GM12878 (cell line): Measurements from ENCODE around the gene NEK10. TPM values are rescaled to one million over a fixed set of nuclear protein-coding genes. Genes with fewer than 3 reads are reported as not detected.

ENCODE experiments used
- ATAC-seq: fragments of 200-7000 bp; cut with Tn5 transposase; 3 replicates; pipeline ENCODE4 v1.9.1; 2020; ENCODE audit warnings: mild to moderate bottlenecking, moderate library complexity
- BruUV-seq: library from RNA; stranded (reverse); fragments of 400-500 nt; replicated peaks from 2 replicates; lab custom pipeline; 2021; lab: Mats Ljungman, UMichigan
- CTCF ChIA-PET: fragments of 300-600 bp; sonication (Branson Sonifier 250); formaldehyde crosslinking; extraction: SDS; loops from one replicate; lab custom pipeline; 2021; ENCODE audit warnings: inconsistent platforms; lab: Yijun Ruan, JAX
- POLR2A ChIA-PET: fragments of 350-600 bp; formaldehyde crosslinking; extraction: SDS; loops from one replicate; lab custom pipeline; 2021; ENCODE audit warnings: inconsistent platforms; lab: Charles Lee
- RAD21 ChIA-PET: fragments of 300-600 bp; sonication (Branson Sonifier 250); formaldehyde crosslinking; loops from one replicate; lab custom pipeline; 2023; ENCODE audit warnings: antibody characterized with exemption; ENCODE audit not compliant: unreplicated experiment; lab: Charles Lee
- SMC1A ChIA-PET: fragments of 300-600 bp; sonication (Branson Sonifier 250); formaldehyde crosslinking; loops from one replicate; lab custom pipeline; 2023; ENCODE audit not compliant: unreplicated experiment, uncharacterized antibody; lab: Charles Lee
- DNase-seq: peaks from one replicate; pipeline ENCODE4 v3.0.0-alpha.2; 2011; ENCODE audit warnings: low read depth, low spot score
- FAIRE-seq: peaks from 3 replicates; lab custom pipeline; 2011; peaks lifted over from hg19 to GRCh38; lab: Jason Lieb, UNC
- H2AFZ ChIP-seq: 2 replicates; pipeline ENCODE4 v1.6.0; 2011; ENCODE audit warnings: low read depth, low read length, control low read depth; ENCODE audit not compliant: control insufficient read depth
- H3K27ac ChIP-seq: 2 replicates; pipeline ENCODE4 v1.5.1; 2011; ENCODE audit warnings: control low read depth; ENCODE audit not compliant: control insufficient read depth, insufficient read depth
- H3K27me3 ChIP-seq, 2 experiments: replicated peaks in 1 of 2; 2 replicates each; pipeline versions ENCODE4 v1.6.0 to v1.6.1; 2011; ENCODE audit warnings: low read length in 1 of 2; ENCODE audit not compliant: control insufficient read depth in 2 of 2, insufficient read depth in 2 of 2
- H3K36me3 ChIP-seq, 2 experiments: 2 replicates each; pipeline ENCODE4 v1.5.1; 2011; ENCODE audit warnings: low read length in 1 of 2; ENCODE audit not compliant: control insufficient read depth in 2 of 2, insufficient read depth in 2 of 2
- H3K4me1 ChIP-seq: 2 replicates; pipeline ENCODE4 v1.6.1; 2011; ENCODE audit warnings: mild to moderate bottlenecking, low read length, moderate library complexity, mixed read lengths; ENCODE audit not compliant: control insufficient read depth, insufficient read depth
- H3K4me2 ChIP-seq: 2 replicates; pipeline ENCODE4 v1.6.0; 2011; ENCODE audit warnings: control low read depth; ENCODE audit not compliant: control insufficient read depth, insufficient read depth
- H3K4me3 ChIP-seq: fragments of 200-600 bp; sonication (generic); 2 replicates; pipeline ENCODE4 v1.5.1; 2016
- H3K79me2 ChIP-seq: 2 replicates; pipeline ENCODE4 v1.6.0; 2011; ENCODE audit warnings: low read length; ENCODE audit not compliant: control insufficient read depth, insufficient read depth
- H3K9ac ChIP-seq: 2 replicates; pipeline ENCODE4 v1.8.0; 2011; ENCODE audit warnings: low read length, control low read depth, mixed read lengths; ENCODE audit not compliant: control insufficient read depth, insufficient read depth
- H3K9me3 ChIP-seq: replicated peaks from 3 replicates; pipeline ENCODE4 v1.5.1; 2011; ENCODE audit warnings: mild to moderate bottlenecking, low read length; ENCODE audit not compliant: control insufficient read depth, insufficient read depth
- H4K20me1 ChIP-seq: 2 replicates; pipeline ENCODE4 v1.6.0; 2011; ENCODE audit not compliant: control insufficient read depth, insufficient read depth
- CHD1 ChIP-seq: IDR thresholded peaks from 2 replicates; pipeline ENCODE4 v1.6.1; 2012; ENCODE audit warnings: low read depth, low read length, improper control_type of control experiment
- FOXK2 ChIP-seq: fragments of 450-650 bp; IDR thresholded peaks from 2 replicates; pipeline ENCODE4 v1.6.1; 2017; ENCODE audit warnings: mild to moderate bottlenecking, moderate library complexity
- IKZF1 ChIP-seq: fragments of 450-650 bp; conservative IDR thresholded peaks from 2 replicates; pipeline ENCODE4 v1.6.1; 2017; ENCODE audit warnings: antibody characterized with exemption, mild to moderate bottlenecking
- IKZF2 ChIP-seq, 2 experiments: fragments of 450-650 bp; IDR thresholded peaks; 2 replicates each; pipeline ENCODE4 v1.6.1; 2017; ENCODE audit warnings: mild to moderate bottlenecking in 2 of 2, moderate library complexity in 2 of 2
- IRF4 ChIP-seq: IDR thresholded peaks from 2 replicates; pipeline ENCODE4 v1.6.1; 2011; ENCODE audit warnings: low read depth, low read length
- KAT2A ChIP-seq: conservative IDR thresholded peaks from 2 replicates; pipeline ENCODE4 v1.6.1; 2011; ENCODE audit warnings: low read depth, low read length; ENCODE audit not compliant: control insufficient read depth
- NFYA ChIP-seq: IDR thresholded peaks from 2 replicates; pipeline ENCODE4 v1.6.1; 2011; ENCODE audit warnings: low read depth, mild to moderate bottlenecking, low read length, improper control_type of control experiment, borderline replicate concordance
- RFX5 ChIP-seq: IDR thresholded peaks from 2 replicates; pipeline ENCODE4 v1.6.1; 2011; ENCODE audit warnings: low read depth, low read length, improper control_type of control experiment
- SIN3A ChIP-seq: IDR thresholded peaks from 2 replicates; pipeline ENCODE4 v1.6.1; 2012; ENCODE audit warnings: low read depth, low read length, improper control_type of control experiment
- SMC3 ChIP-seq: IDR thresholded peaks from 2 replicates; pipeline ENCODE4 v1.6.1; 2011; ENCODE audit warnings: low read length, improper control_type of control experiment, borderline replicate concordance
- SUZ12 ChIP-seq: fragments of 200-600 bp; sonication (generic); IDR thresholded peaks from one replicate; pipeline ENCODE4 v1.6.1; 2018; ENCODE audit warnings: antibody characterized with exemption, mild to moderate bottlenecking; ENCODE audit not compliant: unreplicated experiment
- ZNF217 ChIP-seq: fragments of 450-650 bp; IDR thresholded peaks from 2 replicates; pipeline ENCODE4 v1.6.1; 2017; ENCODE audit warnings: antibody characterized with exemption, mild to moderate bottlenecking
- WGBS: methylation state at CpG from one replicate; pipeline ENCODE4 v1.1.6; 2016; ENCODE audit warnings: low lambda C conversion rate; ENCODE audit not compliant: insufficient replicate concordance, insufficient coverage; ENCODE audit errors: missing lambda C conversion rate; 5-methylcytosine and 5-hydroxymethylcytosine counted together
- in situ Hi-C: fragments of 300-500 bp; cut with MboI; formaldehyde crosslinking; loops from 9 replicates; pipeline ENCODE4 v1.14.3; 2018; ENCODE audit warnings: mixed read lengths
- intact Hi-C: fragments of 100-400 bp; cut with micrococcal nuclease; formaldehyde crosslinking; loops from one replicate; pipeline ENCODE4 v1.14.2; 2022; ENCODE audit not compliant: unreplicated experiment
- polyA plus RNA-seq, 11 experiments: library from polyadenylated mRNA; depleted of rRNA in 4 of 11; unstranded in 6 of 11; stranded (reverse) in 5 of 11; fragments of >200 nt; fragmentation: Nextera tagmentation in 4 of 11; fragmentation: Illumina TruSeq in 1 of 11; extraction: Ambion mirVana in 4 of 11; extraction: Trizol in 1 of 11; gene quantifications; 1 replicate in 1 of 11; 2 replicates in 10 of 11; pipeline versions ENCODE4 v1.2.1 to v1.2.3, GENCODE V29; 2011 to 2016; ENCODE audit warnings: inconsistent platforms in 2 of 11, missing spikeins in 2 of 11, low read depth in 1 of 11
- total RNA-seq, 4 experiments: library from RNA; depleted of rRNA in 3 of 4; stranded (reverse); fragments of >200 nt in 3 of 4; fragmentation: Illumina TruSeq in 1 of 4; extraction: Trizol in 1 of 4; gene quantifications; 2 replicates each; pipeline versions ENCODE4 v1.2.1 to v1.2.3, GENCODE V29; 2013 to 2021
- TF ChIP-seq, protein P1 (sequence below): fragments of 450-650 bp; IDR thresholded peaks from 2 replicates; pipeline ENCODE4 v1.6.1; 2016; ENCODE audit warnings: mild to moderate bottlenecking
- TF ChIP-seq, protein P2 (sequence below): IDR thresholded peaks from 2 replicates; pipeline ENCODE4 v1.6.1; 2012; ENCODE audit warnings: low read depth, low read length, improper control_type of control experiment
- TF ChIP-seq, protein P3 (sequence below): fragments of 450-650 bp; IDR thresholded peaks from 2 replicates; pipeline ENCODE4 v1.6.1; 2017; ENCODE audit warnings: low read depth, mild to moderate bottlenecking, moderate library complexity
- TF ChIP-seq, protein P4 (sequence below): fragments of 150-350 bp; IDR thresholded peaks from 2 replicates; pipeline ENCODE4 v1.6.1; 2014; ENCODE audit warnings: mild to moderate bottlenecking, low read depth, low read length

NEK10 gene
- total and polyA plus RNA-seq, 10 of the 15 experiments (the other 5 are each of a cell fraction or from before 2014, with no cell fraction given): 0.06 to 0.40 (median 0.16) TPM; not detected in 2

GRCh38 chr3:27127195-27127594 lies 242.0 kb downstream of the NEK10 start:
- FAIRE-seq: no peak
- intact Hi-C loops: no loop called here
- H3K9ac ChIP-seq: no peak overlapping the region
- no peak for ATAC-seq
- BruUV-seq: no TSS peak
- ChIA-PET POLR2A (no interaction called here), CTCF (interaction anchor here (0.7 kb wide), 1 partner anchor 284 kb away, joined by 3 read pairs; no protein-coding TSS in a partner anchor), SMC1A (no interaction called here)
- no peak overlapping the region for H3K4me3 ChIP-seq
- H3K4me2 ChIP-seq: no peak overlapping the region
- no peak overlapping the region for H2AFZ ChIP-seq
- no peak for TF ChIP-seq SMC3
- TF ChIP-seq KAT2A: no peak
- no peak for TF ChIP-seq SIN3A
- TF ChIP-seq FOXK2: no peak
- TF ChIP-seq, protein P1, sequence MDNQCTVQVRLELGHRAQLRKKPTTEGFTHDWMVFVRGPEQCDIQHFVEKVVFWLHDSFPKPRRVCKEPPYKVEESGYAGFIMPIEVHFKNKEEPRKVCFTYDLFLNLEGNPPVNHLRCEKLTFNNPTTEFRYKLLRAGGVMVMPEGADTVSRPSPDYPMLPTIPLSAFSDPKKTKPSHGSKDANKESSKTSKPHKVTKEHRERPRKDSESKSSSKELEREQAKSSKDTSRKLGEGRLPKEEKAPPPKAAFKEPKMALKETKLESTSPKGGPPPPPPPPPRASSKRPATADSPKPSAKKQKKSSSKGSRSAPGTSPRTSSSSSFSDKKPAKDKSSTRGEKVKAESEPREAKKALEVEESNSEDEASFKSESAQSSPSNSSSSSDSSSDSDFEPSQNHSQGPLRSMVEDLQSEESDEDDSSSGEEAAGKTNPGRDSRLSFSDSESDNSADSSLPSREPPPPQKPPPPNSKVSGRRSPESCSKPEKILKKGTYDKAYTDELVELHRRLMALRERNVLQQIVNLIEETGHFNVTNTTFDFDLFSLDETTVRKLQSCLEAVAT: no peak
- TF ChIP-seq, protein P2, sequence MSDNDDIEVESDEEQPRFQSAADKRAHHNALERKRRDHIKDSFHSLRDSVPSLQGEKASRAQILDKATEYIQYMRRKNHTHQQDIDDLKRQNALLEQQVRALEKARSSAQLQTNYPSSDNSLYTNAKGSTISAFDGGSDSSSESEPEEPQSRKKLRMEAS: no peak
- TF ChIP-seq RFX5: no peak
- TF ChIP-seq, protein P3, sequence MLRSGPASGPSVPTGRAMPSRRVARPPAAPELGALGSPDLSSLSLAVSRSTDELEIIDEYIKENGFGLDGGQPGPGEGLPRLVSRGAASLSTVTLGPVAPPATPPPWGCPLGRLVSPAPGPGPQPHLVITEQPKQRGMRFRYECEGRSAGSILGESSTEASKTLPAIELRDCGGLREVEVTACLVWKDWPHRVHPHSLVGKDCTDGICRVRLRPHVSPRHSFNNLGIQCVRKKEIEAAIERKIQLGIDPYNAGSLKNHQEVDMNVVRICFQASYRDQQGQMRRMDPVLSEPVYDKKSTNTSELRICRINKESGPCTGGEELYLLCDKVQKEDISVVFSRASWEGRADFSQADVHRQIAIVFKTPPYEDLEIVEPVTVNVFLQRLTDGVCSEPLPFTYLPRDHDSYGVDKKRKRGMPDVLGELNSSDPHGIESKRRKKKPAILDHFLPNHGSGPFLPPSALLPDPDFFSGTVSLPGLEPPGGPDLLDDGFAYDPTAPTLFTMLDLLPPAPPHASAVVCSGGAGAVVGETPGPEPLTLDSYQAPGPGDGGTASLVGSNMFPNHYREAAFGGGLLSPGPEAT: no peak
- TF ChIP-seq IKZF1: no peak
- TF ChIP-seq CHD1: no peak
- TF ChIP-seq SUZ12: no peak
- no peak for TF ChIP-seq NFYA
- no peak for TF ChIP-seq ZNF217
- TF ChIP-seq, protein P4, sequence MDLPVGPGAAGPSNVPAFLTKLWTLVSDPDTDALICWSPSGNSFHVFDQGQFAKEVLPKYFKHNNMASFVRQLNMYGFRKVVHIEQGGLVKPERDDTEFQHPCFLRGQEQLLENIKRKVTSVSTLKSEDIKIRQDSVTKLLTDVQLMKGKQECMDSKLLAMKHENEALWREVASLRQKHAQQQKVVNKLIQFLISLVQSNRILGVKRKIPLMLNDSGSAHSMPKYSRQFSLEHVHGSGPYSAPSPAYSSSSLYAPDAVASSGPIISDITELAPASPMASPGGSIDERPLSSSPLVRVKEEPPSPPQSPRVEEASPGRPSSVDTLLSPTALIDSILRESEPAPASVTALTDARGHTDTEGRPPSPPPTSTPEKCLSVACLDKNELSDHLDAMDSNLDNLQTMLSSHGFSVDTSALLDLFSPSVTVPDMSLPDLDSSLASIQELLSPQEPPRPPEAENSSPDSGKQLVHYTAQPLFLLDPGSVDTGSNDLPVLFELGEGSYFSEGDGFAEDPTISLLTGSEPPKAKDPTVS: no peak
- TF ChIP-seq IKZF2 (IDR thresholded peaks at IDR 0.05): no peak
- no peak for TF ChIP-seq IRF4
- TF ChIP-seq, all 136 proteins: peak for 0
- in situ Hi-C loops: loop anchor here (25.0 kb wide), 2 partner anchors 535 to 1210 kb away; partner anchors contain the start of genes AZI2 and ZCWPW2
- Histone ChIP-seq H3K27me3 (no peaks in the 10 kb centered on the region; a peak in 2 of 4 replicates), H3K36me3 (no peaks in the 10 kb centered on the region), H3K4me1 (no peaks in the 10 kb centered on the region), H4K20me1 (no peaks in the 10 kb centered on the region), H3K79me2 (no peaks in the 10 kb centered on the region), H3K9me3 (no peaks in the 10 kb centered on the region), H3K27ac (no peak overlapping the region)
- WGBS: 18% methylated on average over 2 of the region's 2 CpGs
- no peak for DNase-seq
- RAD21 ChIA-PET: no interaction called here
